Measurements from ENCODE around the gene CCL14. TPM values are rescaled to one million over a fixed set of nuclear protein-coding genes. Genes with fewer than 3 reads are reported as not detected.
A peak's percentile ranks its signal among the peaks of the same experiment; 100 is the strongest.

Gene CCL14
- total and polyA plus RNA-seq, 9 of the 15 experiments (the other 6 are each of a cell fraction or from before 2014, with no cell fraction given), result not detected

DNA sequence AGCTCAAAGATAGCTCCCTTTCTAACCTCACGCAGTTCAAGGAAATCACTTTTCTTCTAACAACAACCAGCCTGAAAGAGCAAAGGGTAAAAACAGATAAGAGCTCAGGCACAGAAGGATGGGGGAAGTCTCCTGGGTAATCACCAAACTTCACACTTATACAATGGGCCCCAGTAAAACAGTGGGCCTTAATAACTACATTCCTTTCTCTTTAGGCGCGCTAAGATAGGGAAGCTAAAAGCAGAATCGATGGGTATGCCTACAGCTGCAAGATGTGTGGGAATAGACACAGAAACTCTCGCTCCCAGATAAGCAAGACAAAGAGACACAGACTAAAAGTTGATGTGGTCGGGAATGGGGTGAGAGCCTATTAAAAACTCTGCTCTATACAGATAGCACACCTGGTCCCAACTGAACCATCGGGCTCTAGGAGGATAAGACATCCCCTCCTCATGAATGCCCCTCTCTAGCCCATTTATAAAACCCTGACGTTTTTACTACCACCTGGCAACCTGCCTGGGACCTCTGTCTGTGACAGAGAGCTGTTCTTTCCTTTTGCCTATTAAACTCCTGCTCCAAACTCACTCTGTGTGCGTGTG, 43.8 kb downstream of the CCL14 start (continued):
- TF ChIP-seq RBM15 (IDR thresholded peaks at IDR 0.05; ENCODE audit: insufficient read depth, low read length) (no peak), HDAC1 (IDR thresholded peaks at IDR 0.05) (peak in 1 of 2 experiments; percentile 56; a peak in 2 of 4 replicates), KLF10 (CRISPR knock-in tag; IDR thresholded peaks at IDR 0.05) (no peak), ATF1 (CRISPR knock-in tag; IDR thresholded peaks at IDR 0.05) (no peak), ATF1 (tag; IDR thresholded peaks at IDR 0.05) (no peak), ETV6 (IDR thresholded peaks at IDR 0.05; ENCODE audit: borderline replicate concordance in 1 of 2, low read depth in 2 of 2, low read length in 1 of 2) (no peak), ETV6 (CRISPR knock-in tag; IDR thresholded peaks at IDR 0.05; ENCODE audit: borderline replicate concordance) (no peak), ESRRA (IDR thresholded peaks at IDR 0.05; ENCODE audit: borderline replicate concordance, low read depth) (no peak), NR2C2 (CRISPR knock-in tag; IDR thresholded peaks at IDR 0.05) (no peak), NR2C2 (tag; IDR thresholded peaks at IDR 0.05) (peak; percentile 51), CREBBP (IDR thresholded peaks at IDR 0.05; ENCODE audit: low read depth, low read length) (no peak), MEIS2 (IDR thresholded peaks at IDR 0.05; ENCODE audit: partially characterized antibody) (peak; percentile 76), ZNF644 (tag; IDR thresholded peaks at IDR 0.05; ENCODE audit: low read depth) (no peak), TRIM28 (IDR thresholded peaks at IDR 0.05) (no peak), PHF20 (IDR thresholded peaks at IDR 0.05; ENCODE audit: partially characterized antibody) (no peak), ARHGAP35 (IDR thresholded peaks at IDR 0.05; ENCODE audit: partially characterized antibody) (no peak), ZNF445 (CRISPR knock-in tag; IDR thresholded peaks at IDR 0.05; ENCODE audit: low read depth) (no peak)
- TF ChIP-seq, protein P1, sequence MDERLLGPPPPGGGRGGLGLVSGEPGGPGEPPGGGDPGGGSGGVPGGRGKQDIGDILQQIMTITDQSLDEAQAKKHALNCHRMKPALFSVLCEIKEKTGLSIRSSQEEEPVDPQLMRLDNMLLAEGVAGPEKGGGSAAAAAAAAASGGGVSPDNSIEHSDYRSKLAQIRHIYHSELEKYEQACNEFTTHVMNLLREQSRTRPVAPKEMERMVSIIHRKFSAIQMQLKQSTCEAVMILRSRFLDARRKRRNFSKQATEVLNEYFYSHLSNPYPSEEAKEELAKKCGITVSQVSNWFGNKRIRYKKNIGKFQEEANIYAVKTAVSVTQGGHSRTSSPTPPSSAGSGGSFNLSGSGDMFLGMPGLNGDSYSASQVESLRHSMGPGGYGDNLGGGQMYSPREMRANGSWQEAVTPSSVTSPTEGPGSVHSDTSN (CRISPR knock-in tag; IDR thresholded peaks at IDR 0.05; ENCODE audit: low read depth), result no peak
- TF ChIP-seq, protein P1 (tag; conservative IDR thresholded peaks at IDR 0.05; ENCODE audit: low read depth), result 0 out of 2 replicates have a peak, but pooled peaks have one; percentile 42
- TF ChIP-seq, protein P2, sequence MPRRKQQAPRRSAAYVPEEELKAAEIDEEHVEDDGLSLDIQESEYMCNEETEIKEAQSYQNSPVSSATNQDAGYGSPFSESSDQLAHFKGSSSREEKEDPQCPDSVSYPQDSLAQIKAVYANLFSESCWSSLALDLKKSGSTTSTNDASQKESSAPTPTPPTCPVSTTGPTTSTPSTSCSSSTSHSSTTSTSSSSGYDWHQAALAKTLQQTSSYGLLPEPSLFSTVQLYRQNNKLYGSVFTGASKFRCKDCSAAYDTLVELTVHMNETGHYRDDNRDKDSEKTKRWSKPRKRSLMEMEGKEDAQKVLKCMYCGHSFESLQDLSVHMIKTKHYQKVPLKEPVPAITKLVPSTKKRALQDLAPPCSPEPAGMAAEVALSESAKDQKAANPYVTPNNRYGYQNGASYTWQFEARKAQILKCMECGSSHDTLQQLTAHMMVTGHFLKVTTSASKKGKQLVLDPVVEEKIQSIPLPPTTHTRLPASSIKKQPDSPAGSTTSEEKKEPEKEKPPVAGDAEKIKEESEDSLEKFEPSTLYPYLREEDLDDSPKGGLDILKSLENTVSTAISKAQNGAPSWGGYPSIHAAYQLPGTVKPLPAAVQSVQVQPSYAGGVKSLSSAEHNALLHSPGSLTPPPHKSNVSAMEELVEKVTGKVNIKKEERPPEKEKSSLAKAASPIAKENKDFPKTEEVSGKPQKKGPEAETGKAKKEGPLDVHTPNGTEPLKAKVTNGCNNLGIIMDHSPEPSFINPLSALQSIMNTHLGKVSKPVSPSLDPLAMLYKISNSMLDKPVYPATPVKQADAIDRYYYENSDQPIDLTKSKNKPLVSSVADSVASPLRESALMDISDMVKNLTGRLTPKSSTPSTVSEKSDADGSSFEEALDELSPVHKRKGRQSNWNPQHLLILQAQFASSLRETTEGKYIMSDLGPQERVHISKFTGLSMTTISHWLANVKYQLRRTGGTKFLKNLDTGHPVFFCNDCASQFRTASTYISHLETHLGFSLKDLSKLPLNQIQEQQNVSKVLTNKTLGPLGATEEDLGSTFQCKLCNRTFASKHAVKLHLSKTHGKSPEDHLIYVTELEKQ (CRISPR knock-in tag; IDR thresholded peaks at IDR 0.05), result no peak
- TF ChIP-seq, protein P3, sequence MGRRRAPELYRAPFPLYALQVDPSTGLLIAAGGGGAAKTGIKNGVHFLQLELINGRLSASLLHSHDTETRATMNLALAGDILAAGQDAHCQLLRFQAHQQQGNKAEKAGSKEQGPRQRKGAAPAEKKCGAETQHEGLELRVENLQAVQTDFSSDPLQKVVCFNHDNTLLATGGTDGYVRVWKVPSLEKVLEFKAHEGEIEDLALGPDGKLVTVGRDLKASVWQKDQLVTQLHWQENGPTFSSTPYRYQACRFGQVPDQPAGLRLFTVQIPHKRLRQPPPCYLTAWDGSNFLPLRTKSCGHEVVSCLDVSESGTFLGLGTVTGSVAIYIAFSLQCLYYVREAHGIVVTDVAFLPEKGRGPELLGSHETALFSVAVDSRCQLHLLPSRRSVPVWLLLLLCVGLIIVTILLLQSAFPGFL (CRISPR knock-in tag; IDR thresholded peaks at IDR 0.05), result no peak

All from K562 (cell line).